Liver (tissue), 9 donors: ENCODE results near the gene RANBP17. TPM values are rescaled to one million over a fixed set of nuclear protein-coding genes. Genes with fewer than 3 reads are reported as not detected.

Source experiments
- DNase-seq: peaks from one replicate; pipeline ENCODE4 v3.0.0-alpha.2; 2017; ENCODE audit warnings: low spot score
- H3K27ac ChIP-seq, 2 donors: one replicate each; pipeline ENCODE4 v1.7.0; 2013; ENCODE audit warnings: inconsistent platforms in 2 of 2, low read length in 2 of 2, control low read depth in 1 of 2, low read depth in 1 of 2, mild to moderate bottlenecking in 1 of 2
- H3K27me3 ChIP-seq, 4 donors: one replicate each; pipeline versions ENCODE4 v1.6.1 to v1.7.0; 2013; ENCODE audit warnings: low read length in 3 of 4, inconsistent platforms in 1 of 4, mild to moderate bottlenecking in 1 of 4, moderate library complexity in 1 of 4; ENCODE audit not compliant: control insufficient read depth in 4 of 4, insufficient read depth in 4 of 4
- H3K36me3 ChIP-seq, 4 donors: one replicate each; pipeline versions ENCODE4 v1.6.1 to v1.7.0; 2013; ENCODE audit warnings: low read length in 3 of 4, mild to moderate bottlenecking in 3 of 4, low read depth in 1 of 4, moderate library complexity in 1 of 4; ENCODE audit not compliant: control insufficient read depth in 4 of 4, insufficient read depth in 3 of 4
- H3K4me1 ChIP-seq, 4 donors: one replicate each; pipeline versions ENCODE4 v1.6.1 to v1.7.0; 2013; ENCODE audit warnings: low read length in 3 of 4, mild to moderate bottlenecking in 3 of 4, moderate library complexity in 1 of 4; ENCODE audit not compliant: control insufficient read depth in 4 of 4, insufficient read depth in 4 of 4
- H3K4me3 ChIP-seq, 3 donors: one replicate each; pipeline versions ENCODE4 v1.6.1 to v1.7.0; 2013; ENCODE audit warnings: low read length in 3 of 3, control low read depth in 1 of 3, low read depth in 1 of 3, mild to moderate bottlenecking in 1 of 3
- H3K9ac ChIP-seq, 2 donors: one replicate each; pipeline ENCODE4 v1.7.0; 2013; ENCODE audit warnings: low read length in 2 of 2, mild to moderate bottlenecking in 2 of 2, moderate library complexity in 2 of 2, control low read depth in 1 of 2, low read depth in 1 of 2
- H3K9me3 ChIP-seq, 4 donors: one replicate each; pipeline versions ENCODE4 v1.6.1 to v1.7.0; 2013; ENCODE audit warnings: low read length in 3 of 4; ENCODE audit not compliant: control insufficient read depth in 4 of 4
- CTCF ChIP-seq: fragments of 150-350 bp; IDR thresholded peaks from 2 replicates; pipeline ENCODE4 v1.5.1; 2017; ENCODE audit warnings: improper control_type of control experiment, low read depth, low read length; ENCODE audit not compliant: missing input control
- HNF4G ChIP-seq: IDR thresholded peaks from 2 replicates; pipeline ENCODE4 v1.6.1; 2016; ENCODE audit warnings: antibody characterized with exemption
- NR2F2 ChIP-seq: IDR thresholded peaks from 2 replicates; pipeline ENCODE4 v1.6.1; 2016; ENCODE audit warnings: antibody characterized with exemption
- RAD21 ChIP-seq, 2 donors: IDR thresholded peaks; 2 replicates each; pipeline ENCODE4 v1.6.1; 2016; ENCODE audit warnings: antibody characterized with exemption in 2 of 2, mild to moderate bottlenecking in 2 of 2
- REST ChIP-seq: IDR thresholded peaks from 2 replicates; pipeline ENCODE4 v1.6.1; 2016; ENCODE audit warnings: antibody characterized with exemption, mild to moderate bottlenecking
- ZBTB33 ChIP-seq: IDR thresholded peaks from 2 replicates; pipeline ENCODE4 v1.6.1; 2016; ENCODE audit warnings: antibody characterized with exemption
- WGBS: extraction: QIAGEN DNeasy Blood & Tissue Kit; methylation state at CpG from one replicate; pipeline ENCODE4 v1.1.7; 2013; 5-methylcytosine and 5-hydroxymethylcytosine counted together
- polyA plus RNA-seq, 2 donors: library from polyadenylated mRNA; stranded (reverse) in 1 of 2; unstranded in 1 of 2; fragments of 200-250 nt in 1 of 2; fragments of >200 nt in 1 of 2; fragmentation: Nextera tagmentation in 1 of 2; extraction: Ambion mirVana in 1 of 2; gene quantifications; one replicate each; pipeline versions ENCODE4 v1.2.1 to v1.2.3, GENCODE V29; 2013 to 2015
- total RNA-seq, 2 donors: library from RNA; depleted of rRNA; stranded (reverse); fragments of >200 nt; gene quantifications; one replicate each; pipeline ENCODE4 v1.2.3, GENCODE V29; 2014
- donor health status: healthy.
- donor health status: healthy.
- donor health status: healthy.
- donor health status: healthy.
- donor health status: healthy.

The RANBP17 gene
- total and polyA plus RNA-seq, 4 donors, result 0.83 to 10.8 (median 7.9) TPM

GRCh38 chr5:171335616-171336015 lies 473.8 kb downstream of the RANBP17 start (continued):
- no peak for TF ChIP-seq ZBTB33
- no peak for TF ChIP-seq NR2F2
- TF ChIP-seq HNF4G, result no peak

- Histone ChIP-seq H3K9ac (no peak overlapping the region), H3K27me3 (peaks cover 0 to 22% (median 3%) of the 10 kb centered on the region in 4 donors)
These were observed 474.8 kb downstream of the RANBP17 start for GRCh38 chr5:171336521-171337209.

More at GRCh38 chr5:171336521-171337209, 474.8 kb downstream of the RANBP17 start:
- H3K36me3 ChIP-seq, result no peaks in the 10 kb centered on the region
- H3K4me1 ChIP-seq, result no peaks in the 10 kb centered on the region
- no peak for DNase-seq
- peak; percentile 73 to 79 for TF ChIP-seq RAD21 (IDR thresholded peaks at IDR 0.05)
- TF ChIP-seq REST, result no peak
- TF ChIP-seq CTCF, result peak; percentile 39
- H3K27ac ChIP-seq, result no peak overlapping the region
- WGBS, result 6% methylated on average over 31 of the region's 31 CpGs
- H3K9me3 ChIP-seq, result no peaks in the 10 kb centered on the region
- H3K4me3 ChIP-seq, result peak overlapping the region in 1 of 3 donors; percentile 33
